Cerebellar nuclear complex (tissue), 1 donor: ENCODE results near the gene UGT1A5.

Experiments used
- DNase-seq, 2 experiments: peaks; one replicate each; lab custom pipeline; 2025; lab: John Stamatoyannopoulos, UW

UGT1A5 gene

GRCh38 chr2:233810385-233810784 lies 97.7 kb downstream of the UGT1A5 start:
- no peak for DNase-seq

- no peak for DNase-seq
Measured at GRCh38 chr2:233811087-233811486, 98.4 kb downstream of the UGT1A5 start.

GRCh38 chr2:233811732-233812131 lies 99.0 kb downstream of the UGT1A5 start:
- no peak for DNase-seq

- DNase-seq = no peak
Measured at GRCh38 chr2:233813236-233814055, 100.7 kb downstream of the UGT1A5 start.

GRCh38 chr2:233814056-233814835 lies 101.5 kb downstream of the UGT1A5 start:
- no peak for DNase-seq

- no peak for DNase-seq
Measured at GRCh38 chr2:233815861-233816260, 103.2 kb downstream of the UGT1A5 start.

GRCh38 chr2:233816334-233816733 lies 103.6 kb downstream of the UGT1A5 start:
- DNase-seq = no peak

- no peak for DNase-seq
Measured at GRCh38 chr2:233816771-233817170, 104.1 kb downstream of the UGT1A5 start.

- DNase-seq = no peak
Measured at GRCh38 chr2:233817361-233817911, 104.7 kb downstream of the UGT1A5 start.

GRCh38 chr2:233817995-233818638 lies 105.4 kb downstream of the UGT1A5 start:
- DNase-seq = no peak

- no peak for DNase-seq
Measured at GRCh38 chr2:233818639-233819621, 106.2 kb downstream of the UGT1A5 start.

- DNase-seq = no peak
Measured at GRCh38 chr2:233819884-233820773, 107.4 kb downstream of the UGT1A5 start.

- no peak for DNase-seq
Measured at GRCh38 chr2:233820774-233821105, 108.0 kb downstream of the UGT1A5 start.

GRCh38 chr2:233821196-233821595 lies 108.5 kb downstream of the UGT1A5 start:
- no peak for DNase-seq

- no peak for DNase-seq
Measured at GRCh38 chr2:233821709-233822100, 109.0 kb downstream of the UGT1A5 start.

GRCh38 chr2:233822101-233822771 lies 109.5 kb downstream of the UGT1A5 start:
- DNase-seq = no peak
